Testis (tissue), 2 donors: ENCODE data around the gene BRMS1.

Experiments used
- CTCF ChIP-seq, 3 experiments: fragments of 450-650 bp in 2 of 3; fragments of 200-600 bp in 1 of 3; sonication (generic) in 1 of 3; IDR thresholded peaks; one replicate each; pipeline ENCODE4 v1.5.1; 2016 to 2019; ENCODE audit warnings: antibody characterized with exemption in 3 of 3, mild to moderate bottlenecking in 2 of 3, moderate library complexity in 1 of 3
- POLR2A ChIP-seq: fragments of 450-650 bp; IDR thresholded peaks from one replicate; pipeline ENCODE4 v1.6.1; 2017; ENCODE audit warnings: antibody characterized with exemption, mild to moderate bottlenecking, moderate library complexity

GRCh38 chr11:66360406-66361073 is 15.6 kb upstream of the BRMS1 start:
- no peak for TF ChIP-seq CTCF (IDR thresholded peaks at IDR 0.05)
- TF ChIP-seq POLR2A: no peak
